ENCODE results near the gene FGD4. TPM values are rescaled to one million over a fixed set of nuclear protein-coding genes. Genes with fewer than 3 reads are reported as not detected.
"Not testable (repeated sequence)": the region's sequence is repeated elsewhere in the genome, so short reads cannot be mapped to it uniquely, and the experiment has no call there.

Gene FGD4
- total RNA-seq, 6 donors from 2014 or later = 44.0 to 78.6 (median 55.5) TPM

GRCh38 chr12:32503730-32504129, 104.4 kb downstream of the FGD4 start:
- WGBS, 2 donors = 87 to 93% methylated on average over 2 of the region's 2 CpGs
- H3K27me3 ChIP-seq = no peaks in the 10 kb centered on the region
- H3K4me1 ChIP-seq = peaks cover 37 to 51% (median 43%) of the 10 kb centered on the region in 4 donors
- H3K9me3 ChIP-seq = no peaks in the 10 kb centered on the region
- DNase-seq (no peak), ATAC-seq (ENCODE audit: low FRiP score in 2 of 2) (no peak)
- H3K36me3 ChIP-seq = no peaks in the 10 kb centered on the region
- no peak overlapping the region for H3K27ac ChIP-seq
- TF ChIP-seq, protein P1, sequence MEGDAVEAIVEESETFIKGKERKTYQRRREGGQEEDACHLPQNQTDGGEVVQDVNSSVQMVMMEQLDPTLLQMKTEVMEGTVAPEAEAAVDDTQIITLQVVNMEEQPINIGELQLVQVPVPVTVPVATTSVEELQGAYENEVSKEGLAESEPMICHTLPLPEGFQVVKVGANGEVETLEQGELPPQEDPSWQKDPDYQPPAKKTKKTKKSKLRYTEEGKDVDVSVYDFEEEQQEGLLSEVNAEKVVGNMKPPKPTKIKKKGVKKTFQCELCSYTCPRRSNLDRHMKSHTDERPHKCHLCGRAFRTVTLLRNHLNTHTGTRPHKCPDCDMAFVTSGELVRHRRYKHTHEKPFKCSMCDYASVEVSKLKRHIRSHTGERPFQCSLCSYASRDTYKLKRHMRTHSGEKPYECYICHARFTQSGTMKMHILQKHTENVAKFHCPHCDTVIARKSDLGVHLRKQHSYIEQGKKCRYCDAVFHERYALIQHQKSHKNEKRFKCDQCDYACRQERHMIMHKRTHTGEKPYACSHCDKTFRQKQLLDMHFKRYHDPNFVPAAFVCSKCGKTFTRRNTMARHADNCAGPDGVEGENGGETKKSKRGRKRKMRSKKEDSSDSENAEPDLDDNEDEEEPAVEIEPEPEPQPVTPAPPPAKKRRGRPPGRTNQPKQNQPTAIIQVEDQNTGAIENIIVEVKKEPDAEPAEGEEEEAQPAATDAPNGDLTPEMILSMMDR (IDR thresholded peaks at IDR 0.05) = no peak
- TF ChIP-seq POLR2AphosphoS5 (IDR thresholded peaks at IDR 0.05) (no peak), EP300 (IDR thresholded peaks at IDR 0.05) (no peak), POLR2A (IDR thresholded peaks at IDR 0.05) (no peak)
- no peak overlapping the region for H3K4me3 ChIP-seq

GRCh38 chr12:32504591-32504990, 105.2 kb downstream of the FGD4 start:
- H3K9me3 ChIP-seq = no peaks in the 10 kb centered on the region
- no peak overlapping the region for H3K4me3 ChIP-seq
- peak overlapping the region in 1 of 4 donors; percentile 9 for H3K27ac ChIP-seq
- no peak for ATAC-seq (ENCODE audit: low FRiP score in 2 of 2)
- H3K4me1 ChIP-seq = peaks cover 37 to 51% (median 43%) of the 10 kb centered on the region in 4 donors
- DNase-seq = no peak
- TF ChIP-seq, protein P1 (IDR thresholded peaks at IDR 0.05) = no peak
- no peak for TF ChIP-seq POLR2A (IDR thresholded peaks at IDR 0.05)
- TF ChIP-seq EP300 (IDR thresholded peaks at IDR 0.05) = no peak
- no peak for TF ChIP-seq POLR2AphosphoS5 (IDR thresholded peaks at IDR 0.05)
- WGBS, 2 donors = 85 to 100% methylated on average over 3 of the region's 3 CpGs
- no peaks in the 10 kb centered on the region for H3K27me3 ChIP-seq
- no peaks in the 10 kb centered on the region for H3K36me3 ChIP-seq

DNA sequence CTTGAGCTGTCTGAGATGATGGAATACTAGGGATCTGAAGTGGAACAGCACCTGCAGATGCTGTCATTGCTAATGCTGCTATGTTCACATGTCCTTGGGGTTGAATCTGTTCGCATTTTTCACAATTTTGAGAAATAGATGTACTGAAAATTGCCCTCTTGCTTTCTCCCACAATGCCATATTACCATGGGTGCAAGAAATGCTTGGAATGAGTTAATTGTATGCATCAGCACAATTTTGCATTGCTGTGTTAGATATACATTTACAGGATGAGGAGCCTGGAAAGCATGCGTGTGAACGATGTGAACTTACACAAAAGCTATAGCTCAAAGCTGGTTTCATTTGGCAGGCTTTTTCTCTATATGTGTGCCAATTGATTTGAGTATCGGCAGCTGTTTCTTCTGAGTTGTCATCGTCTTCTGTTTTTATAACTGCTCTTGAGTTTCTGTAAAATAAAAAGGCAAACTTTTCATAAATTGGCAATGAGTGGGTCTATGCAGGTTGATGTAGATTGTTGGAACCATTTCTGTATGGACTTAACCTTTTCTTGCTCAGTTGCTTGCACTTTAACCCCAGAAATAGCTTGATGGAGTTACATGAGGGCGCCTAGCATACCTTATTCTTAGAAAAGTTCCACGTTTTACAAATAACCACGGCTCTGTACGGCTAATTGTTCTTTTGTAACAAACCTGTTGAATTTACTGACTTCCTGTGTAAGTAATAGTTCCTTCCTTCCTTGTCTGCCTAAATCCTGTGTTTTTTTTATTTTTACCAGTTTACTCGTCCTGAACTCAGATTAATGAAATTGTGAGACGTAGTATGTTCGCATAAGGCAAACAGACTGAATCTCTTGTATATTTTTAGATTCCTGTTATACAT, 105.9 kb downstream of the FGD4 start:
- Histone ChIP-seq H3K27ac (peak overlapping the region in 2 of 4 donors; percentile 9 to 55), H3K36me3 (no peaks in the 10 kb centered on the region), H3K9me3 (no peaks in the 10 kb centered on the region), H3K4me1 (peaks cover 37 to 51% (median 43%) of the 10 kb centered on the region in 4 donors), H3K27me3 (no peaks in the 10 kb centered on the region), H3K4me3 (no peak overlapping the region)
- DNase-seq (no peak), ATAC-seq (ENCODE audit: low FRiP score in 2 of 2) (no peak)
- no peak for TF ChIP-seq EP300 (IDR thresholded peaks at IDR 0.05)
- TF ChIP-seq POLR2AphosphoS5 (IDR thresholded peaks at IDR 0.05) = no peak
- TF ChIP-seq, protein P1 (IDR thresholded peaks at IDR 0.05) = no peak
- no peak for TF ChIP-seq POLR2A (IDR thresholded peaks at IDR 0.05)
- WGBS, 2 donors = 50 to 56% methylated on average over 12 of the region's 12 CpGs

DNA sequence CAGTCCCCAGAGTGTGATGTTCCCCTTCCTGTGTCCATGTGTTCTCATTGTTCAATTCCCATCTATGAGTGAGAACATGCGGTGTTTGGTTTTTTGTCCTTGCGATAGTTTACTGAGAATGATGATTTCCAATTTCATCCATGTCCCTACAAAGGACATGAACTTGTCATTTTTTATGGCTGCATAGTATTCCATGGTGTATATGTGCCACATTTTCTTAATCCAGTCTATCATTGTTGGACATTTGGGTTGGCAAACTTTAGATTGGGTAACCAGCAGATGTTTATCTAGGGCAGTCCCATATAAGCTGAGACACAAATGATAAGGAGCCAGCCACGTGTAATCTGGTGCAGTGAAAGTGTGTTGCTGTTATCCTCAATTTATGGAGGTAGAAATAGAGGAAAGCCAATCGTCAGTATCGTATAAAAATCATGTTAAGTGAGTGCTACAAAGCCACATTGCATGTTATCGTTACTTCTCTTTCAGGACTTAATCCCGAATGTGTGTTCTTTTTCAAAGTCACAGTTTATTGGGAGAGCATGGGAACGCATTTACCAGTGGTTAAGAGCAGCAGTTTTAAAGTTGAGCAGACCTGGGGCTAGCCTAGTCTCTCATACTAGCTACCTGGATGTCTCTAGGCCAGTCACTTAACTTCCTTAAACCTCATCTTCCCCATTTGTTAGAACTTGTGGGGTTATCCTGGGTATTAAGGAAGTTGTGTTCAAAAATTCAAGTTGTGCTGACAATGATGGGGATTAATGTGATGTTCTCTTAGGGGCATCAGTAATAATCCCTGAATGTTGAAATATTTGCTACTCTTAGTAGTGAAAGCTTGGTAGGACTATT, 108.0 kb downstream of the FGD4 start:
- not testable (repeated sequence) for H3K4me3 ChIP-seq, H3K36me3 ChIP-seq, H3K9me3 ChIP-seq, H3K27ac ChIP-seq, DNase-seq, H3K27me3 ChIP-seq
- ATAC-seq (ENCODE audit: low FRiP score in 2 of 2) = peak; percentile 57 to 66
- 83 to 87% methylated on average over 6 of the region's 8 CpGs for WGBS, 2 donors
- peaks cover 28 to 44% (median 33%) of the 10 kb centered on the region in 4 donors for H3K4me1 ChIP-seq

DNA sequence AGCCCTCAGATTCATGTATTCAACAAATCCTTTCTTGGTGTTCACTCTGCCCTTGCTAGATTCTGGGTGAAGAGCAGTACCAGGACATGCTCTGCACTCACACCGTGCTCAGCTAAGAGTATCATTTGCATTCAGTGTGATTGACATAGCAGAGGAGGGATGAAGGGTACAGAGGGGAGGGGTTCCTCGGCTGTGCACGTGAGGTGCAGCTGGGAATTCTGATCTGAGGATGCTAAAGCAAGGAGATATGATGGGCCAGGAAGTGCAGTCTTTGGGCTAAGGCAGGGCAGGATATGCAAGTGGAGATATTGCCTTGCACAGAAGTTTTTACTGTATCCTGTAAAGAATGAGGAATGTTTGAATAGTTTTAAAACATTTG, 108.6 kb downstream of the FGD4 start:
- no peak for DNase-seq
- H3K4me1 ChIP-seq = peaks cover 21 to 38% (median 27%) of the 10 kb centered on the region in 4 donors
- 40 to 63% methylated on average over 3 of the region's 3 CpGs for WGBS, 2 donors
- peak in 1 of 2 donors; percentile 19 for ATAC-seq (ENCODE audit: low FRiP score in 2 of 2)
- H3K4me3 ChIP-seq = no peak overlapping the region
- TF ChIP-seq POLR2AphosphoS5 (IDR thresholded peaks at IDR 0.05) (no peak), POLR2A (IDR thresholded peaks at IDR 0.05) (no peak), EP300 (IDR thresholded peaks at IDR 0.05) (no peak)
- TF ChIP-seq, protein P1 (IDR thresholded peaks at IDR 0.05) = no peak
- no peaks in the 10 kb centered on the region for H3K27me3 ChIP-seq
- no peak overlapping the region for H3K27ac ChIP-seq
- H3K9me3 ChIP-seq = no peaks in the 10 kb centered on the region
- no peaks in the 10 kb centered on the region for H3K36me3 ChIP-seq
